K562 (cell line): ENCODE results near the gene VWA2. TPM values are rescaled to one million over a fixed set of nuclear protein-coding genes. Genes with fewer than 3 reads are reported as not detected.

ENCODE experiments used
- ATAC-seq: fragments of 200-7000 bp; cut with Tn5 transposase; 3 replicates; pipeline ENCODE4 v1.9.1; 2020; ENCODE audit warnings: moderate library complexity
- BruUV-seq: library from RNA; stranded (reverse); fragments of 400-500 nt; replicated peaks from 2 replicates; lab custom pipeline; 2021; lab: Mats Ljungman, UMichigan
- CTCF ChIA-PET: fragments of 300-600 bp; formaldehyde crosslinking; extraction: SDS; loops from one replicate; lab custom pipeline; 2021; ENCODE audit warnings: low intra/inter-chr PET ratio; lab: Yijun Ruan, JAX
- POLR2A ChIA-PET: fragments of 300-600, 350-650 bp; sonication (Branson Sonifier 250); formaldehyde crosslinking; extraction: SDS; loops from one replicate; lab custom pipeline; 2021; ENCODE audit warnings: antibody characterized with exemption, inconsistent platforms; lab: Yijun Ruan, JAX
- DNase-seq, 4 experiments: peaks; one replicate each; pipeline versions ENCODE4 v3.0.0 to v3.0.0-alpha.2; 2011 to 2018; ENCODE audit warnings: low spot score in 3 of 4, mixed read lengths in 3 of 4; ENCODE audit errors: extremely low read depth in 1 of 4
- FAIRE-seq: peaks from 2 replicates; lab custom pipeline; 2011; peaks lifted over from hg19 to GRCh38; lab: Jason Lieb, UNC
- H2AFZ ChIP-seq: 2 replicates; pipeline ENCODE4 v1.6.0; 2011; ENCODE audit warnings: low read depth, low read length, control low read depth, inconsistent platforms
- H3K27ac ChIP-seq: fragments of 200-600 bp; 3 replicates; pipeline ENCODE4 v1.8.0; 2011; ENCODE audit warnings: low read depth, mild to moderate bottlenecking, control low read depth, inconsistent platforms, low read length, moderate library complexity, mixed read lengths; ENCODE audit errors: extremely low read depth
- H3K27me3 ChIP-seq, 2 experiments: fragments of 300-600 bp in 1 of 2; 2 replicates in 1 of 2; 3 replicates in 1 of 2; pipeline versions ENCODE4 v1.6.0 to v1.8.0; 2011; ENCODE audit warnings: inconsistent platforms in 2 of 2, low read length in 2 of 2, mild to moderate bottlenecking in 1 of 2, mixed read lengths in 1 of 2, moderate library complexity in 1 of 2; ENCODE audit not compliant: control insufficient read depth in 2 of 2, insufficient read depth in 2 of 2
- H3K36me3 ChIP-seq: fragments of 300-600 bp; 3 replicates; pipeline ENCODE4 v1.8.0; 2011; ENCODE audit warnings: mild to moderate bottlenecking, low read length, inconsistent platforms; ENCODE audit not compliant: control insufficient read depth, insufficient read depth
- H3K4me1 ChIP-seq, 2 experiments: fragments of 200-600 bp in 1 of 2; replicated peaks in 1 of 2; 2 replicates in 1 of 2; 3 replicates in 1 of 2; pipeline versions ENCODE4 v1.5.1 to v1.8.0; 2011; ENCODE audit warnings: inconsistent platforms in 2 of 2, low read length in 2 of 2, mild to moderate bottlenecking in 1 of 2, mixed read lengths in 1 of 2, moderate library complexity in 1 of 2; ENCODE audit not compliant: control insufficient read depth in 2 of 2, insufficient read depth in 2 of 2
- H3K4me2 ChIP-seq: 2 replicates; pipeline ENCODE4 v1.6.1; 2011; ENCODE audit warnings: low read length, control low read depth, inconsistent platforms, mixed read lengths; ENCODE audit not compliant: insufficient read depth
- H3K4me3 ChIP-seq: fragments of 200-600 bp; sonication (generic), shearing (Covaris generic); 2 replicates; pipeline ENCODE4 v1.5.1; 2016; ENCODE audit warnings: control low read depth, inconsistent platforms
- H3K79me2 ChIP-seq: fragments of 200-600 bp; 3 replicates; pipeline ENCODE4 v1.8.0; 2011; ENCODE audit warnings: low read length, inconsistent platforms; ENCODE audit not compliant: control insufficient read depth, insufficient read depth
- H3K9ac ChIP-seq, 2 experiments: 2 replicates each; pipeline versions ENCODE4 v1.6.0 to v1.6.1; 2011; ENCODE audit warnings: low read depth in 2 of 2, low read length in 2 of 2, control low read depth in 1 of 2, inconsistent platforms in 1 of 2, mild to moderate bottlenecking in 1 of 2, mixed read lengths in 1 of 2; ENCODE audit not compliant: insufficient read depth in 1 of 2
- H3K9me1 ChIP-seq: one replicate; pipeline ENCODE4 v1.6.0; 2011; ENCODE audit warnings: inconsistent platforms, mild to moderate bottlenecking, low read length, moderate library complexity; ENCODE audit not compliant: control insufficient read depth, insufficient read depth
- H3K9me3 ChIP-seq: replicated peaks from 2 replicates; pipeline ENCODE4 v1.5.1; 2011; ENCODE audit warnings: low read depth, low read length, inconsistent platforms; ENCODE audit not compliant: control insufficient read depth, insufficient read depth
- H4K20me1 ChIP-seq: replicated peaks from 2 replicates; pipeline ENCODE4 v1.6.1; 2011; ENCODE audit warnings: low read length, inconsistent platforms, mixed read lengths; ENCODE audit not compliant: control insufficient read depth, insufficient read depth
- AFF1 ChIP-seq, 2 experiments: fragments of 450-650 bp; IDR thresholded peaks; 2 replicates each; pipeline ENCODE4 v1.6.1; 2018; ENCODE audit warnings: mild to moderate bottlenecking in 2 of 2, low read depth in 1 of 2; ENCODE audit not compliant: partially characterized antibody in 2 of 2
- ETS2 ChIP-seq: IDR thresholded peaks from 2 replicates; pipeline ENCODE4 v1.6.1; 2016; ENCODE audit warnings: borderline replicate concordance, missing genetic modification characterization, mild to moderate bottlenecking, moderate library complexity, missing compliant biosample characterization; ENCODE audit not compliant: poor library complexity, severe bottlenecking
- EZH2 ChIP-seq: IDR thresholded peaks from 2 replicates; pipeline ENCODE4 v1.6.1; 2012; ENCODE audit warnings: low read depth, mild to moderate bottlenecking, inconsistent platforms, low read length, borderline replicate concordance
- HNRNPLL ChIP-seq: fragments of 200-400 bp; formaldehyde crosslinking; IDR thresholded peaks from 2 replicates; pipeline ENCODE4 v1.6.1; 2017; ENCODE audit warnings: low read length, low read depth, mild to moderate bottlenecking; ENCODE audit not compliant: poor library complexity, severe bottlenecking
- KDM4B ChIP-seq, 2 experiments: fragments of 450-650 bp in 1 of 2; sonication (generic) in 1 of 2; IDR thresholded peaks; 2 replicates each; pipeline ENCODE4 v1.6.1; 2016 to 2017; ENCODE audit warnings: borderline replicate concordance in 2 of 2, antibody characterized with exemption in 1 of 2, low read depth in 1 of 2, mild to moderate bottlenecking in 1 of 2
- NKRF ChIP-seq: fragments of 450-650 bp; IDR thresholded peaks from 2 replicates; pipeline ENCODE4 v1.6.1; 2016; ENCODE audit warnings: borderline replicate concordance
- PREB ChIP-seq: sonication (generic); formaldehyde crosslinking; IDR thresholded peaks from 2 replicates; pipeline ENCODE4 v1.8.1; 2023; ENCODE audit warnings: mild to moderate bottlenecking, missing genetic modification reagents
- RHOXF2B ChIP-seq: fragments of 250-450 bp; sonication (Bioruptor Pico); conservative IDR thresholded peaks from 2 replicates; pipeline ENCODE4 v1.5.1; 2021
- SMAD3 ChIP-seq: fragments of 450-650 bp; formaldehyde crosslinking; conservative IDR thresholded peaks from 2 replicates; pipeline ENCODE4 v1.4.0; 2020; ENCODE audit warnings: mild to moderate bottlenecking
- ZBTB9 ChIP-seq: fragments of 450-650 bp; formaldehyde crosslinking; IDR thresholded peaks from 2 replicates; pipeline ENCODE4 v1.4.0; 2020; ENCODE audit warnings: mild to moderate bottlenecking, moderate library complexity
- ZNF707 ChIP-seq: fragments of 250-450 bp; sonication (Bioruptor Pico); conservative IDR thresholded peaks from 2 replicates; pipeline ENCODE4 v1.8.0; 2022; ENCODE audit warnings: inconsistent platforms, mild to moderate bottlenecking, moderate library complexity
- WGBS: fragments of 100-300 bp; shearing (Covaris generic); methylation state at CpG from one replicate; pipeline ENCODE4 v1.1.6; 2016; ENCODE audit warnings: low coverage, mixed read lengths; ENCODE audit not compliant: insufficient coverage; ENCODE audit errors: missing lambda C conversion rate; 5-methylcytosine and 5-hydroxymethylcytosine counted together
- in situ Hi-C: fragments of 300-500 bp; cut with MboI; formaldehyde crosslinking; loops from 4 replicates; pipeline ENCODE4 v1.15.0; 2018; ENCODE audit warnings: inconsistent platforms, mixed read lengths
- intact Hi-C: fragments of 100-400 bp; cut with micrococcal nuclease; formaldehyde crosslinking; loops from 2 replicates; pipeline ENCODE4 v1.14.2; 2022
- polyA plus RNA-seq, 8 experiments: library from polyadenylated mRNA; depleted of rRNA in 4 of 8; stranded (reverse) in 5 of 8; unstranded in 3 of 8; fragments of >200 nt; fragmentation: Nextera tagmentation in 2 of 8; fragmentation: Illumina TruSeq in 1 of 8; extraction: Ambion mirVana in 2 of 8; extraction: Trizol in 1 of 8; gene quantifications; 2 replicates each; pipeline versions ENCODE4 v1.2.1 to v1.2.3, GENCODE V29; 2011 to 2014; ENCODE audit warnings: inconsistent platforms in 1 of 8, missing spikeins in 1 of 8
- total RNA-seq, 7 experiments: library from RNA; depleted of rRNA in 6 of 7; stranded (reverse); fragments of >200 nt in 6 of 7; fragmentation: Illumina TruSeq in 2 of 7; extraction: Trizol in 2 of 7; gene quantifications; 2 replicates each; pipeline versions ENCODE4 v1.2.1 to v1.2.3, GENCODE V29; 2011 to 2021; ENCODE audit warnings: low replicate concordance in 1 of 7

Gene VWA2
- total and polyA plus RNA-seq, 9 of the 15 experiments (the other 6 are each of a cell fraction or from before 2014, with no cell fraction given), result not detected

GRCh38 chr10:114332301-114333192 is 93.5 kb downstream of the VWA2 start:
- no peak for DNase-seq
- no peaks in the 10 kb centered on the region for H3K4me1 ChIP-seq
- H3K36me3 ChIP-seq, result no peaks in the 10 kb centered on the region
- BruUV-seq, result no TSS peak
- intact Hi-C loops (no loop called here), in situ Hi-C loops (no loop called here)
- no peaks in the 10 kb centered on the region for H3K9me1 ChIP-seq
- CTCF ChIA-PET, result no interaction called here
- H3K79me2 ChIP-seq, result no peaks in the 10 kb centered on the region
- H3K27ac ChIP-seq, result no peak overlapping the region
- POLR2A ChIA-PET, result no interaction called here
- no peak for ATAC-seq
- no peak for FAIRE-seq
- 1% methylated on average over 14 of the region's 14 CpGs for WGBS
- no peak overlapping the region for H3K4me3 ChIP-seq
- no peaks in the 10 kb centered on the region for H4K20me1 ChIP-seq
- no peak overlapping the region for H3K4me2 ChIP-seq
- H2AFZ ChIP-seq, result no peak overlapping the region
- H3K9ac ChIP-seq, result no peak overlapping the region
- H3K9me3 ChIP-seq, result no peaks in the 10 kb centered on the region
- peaks cover 0 to 26% of the 10 kb centered on the region in 2 experiments; a peak in 2 of 5 replicates for H3K27me3 ChIP-seq
- TF ChIP-seq SMAD3 (CRISPR knock-in tag) (no peak), NKRF (no peak), PREB (CRISPR knock-in tag) (no peak), EZH2 (no peak), KDM4B (IDR thresholded peaks at IDR 0.05; ENCODE audit: borderline replicate concordance in 2 of 2, low read depth in 1 of 2) (no peak), AFF1 (IDR thresholded peaks at IDR 0.05; ENCODE audit: low read depth in 1 of 2, partially characterized antibody in 2 of 2) (no peak), ZNF707 (CRISPR knock-in tag) (no peak), RHOXF2B (CRISPR knock-in tag) (no peak), ETS2 (tag) (no peak), HNRNPLL (no peak), ZBTB9 (no peak)
